ENCODE data around the gene SLC35E1.

SLC35E1 gene

DNA sequence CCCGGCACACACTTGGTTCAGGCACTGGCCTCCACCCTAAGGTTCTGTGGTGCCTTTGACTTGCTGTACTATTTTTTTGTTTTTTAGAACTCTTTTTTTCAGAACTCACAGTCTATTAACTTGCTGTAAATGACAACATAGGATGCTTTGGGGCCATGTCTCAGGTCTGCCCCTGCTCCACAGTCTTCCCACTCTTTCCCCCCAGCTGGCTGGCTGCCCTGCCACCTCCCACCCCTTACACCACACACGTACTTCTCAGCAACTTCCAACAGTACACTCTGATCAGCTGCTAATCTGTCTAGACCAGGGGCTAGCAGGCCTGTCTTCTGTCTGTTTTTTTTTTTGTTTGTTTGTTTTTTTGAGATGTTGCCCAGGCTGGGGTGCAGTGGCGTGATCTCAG lies 67.9 kb downstream of the SLC35E1 start:
- no peak for DNase-seq (ENCODE audit: low read depth, low spot score)
- TF ChIP-seq, protein P1, sequence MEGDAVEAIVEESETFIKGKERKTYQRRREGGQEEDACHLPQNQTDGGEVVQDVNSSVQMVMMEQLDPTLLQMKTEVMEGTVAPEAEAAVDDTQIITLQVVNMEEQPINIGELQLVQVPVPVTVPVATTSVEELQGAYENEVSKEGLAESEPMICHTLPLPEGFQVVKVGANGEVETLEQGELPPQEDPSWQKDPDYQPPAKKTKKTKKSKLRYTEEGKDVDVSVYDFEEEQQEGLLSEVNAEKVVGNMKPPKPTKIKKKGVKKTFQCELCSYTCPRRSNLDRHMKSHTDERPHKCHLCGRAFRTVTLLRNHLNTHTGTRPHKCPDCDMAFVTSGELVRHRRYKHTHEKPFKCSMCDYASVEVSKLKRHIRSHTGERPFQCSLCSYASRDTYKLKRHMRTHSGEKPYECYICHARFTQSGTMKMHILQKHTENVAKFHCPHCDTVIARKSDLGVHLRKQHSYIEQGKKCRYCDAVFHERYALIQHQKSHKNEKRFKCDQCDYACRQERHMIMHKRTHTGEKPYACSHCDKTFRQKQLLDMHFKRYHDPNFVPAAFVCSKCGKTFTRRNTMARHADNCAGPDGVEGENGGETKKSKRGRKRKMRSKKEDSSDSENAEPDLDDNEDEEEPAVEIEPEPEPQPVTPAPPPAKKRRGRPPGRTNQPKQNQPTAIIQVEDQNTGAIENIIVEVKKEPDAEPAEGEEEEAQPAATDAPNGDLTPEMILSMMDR (IDR thresholded peaks at IDR 0.05; ENCODE audit: low read depth, low read length) = no peak
- in situ Hi-C loops (cut with HindIII; ENCODE audit: low sequenced_read_pairs) = no loop called here
- no peak overlapping the region for H3K4me3 ChIP-seq (ENCODE audit: low read depth, low read length)

Measured in astrocyte of the spinal cord (primary cell).